EL (cell line): Measurements from ENCODE around the gene CD19.

Experiments
- DNase-seq: peaks from one replicate; pipeline ENCODE4 v3.0.0-alpha.2; 2016

CD19 gene

DNA sequence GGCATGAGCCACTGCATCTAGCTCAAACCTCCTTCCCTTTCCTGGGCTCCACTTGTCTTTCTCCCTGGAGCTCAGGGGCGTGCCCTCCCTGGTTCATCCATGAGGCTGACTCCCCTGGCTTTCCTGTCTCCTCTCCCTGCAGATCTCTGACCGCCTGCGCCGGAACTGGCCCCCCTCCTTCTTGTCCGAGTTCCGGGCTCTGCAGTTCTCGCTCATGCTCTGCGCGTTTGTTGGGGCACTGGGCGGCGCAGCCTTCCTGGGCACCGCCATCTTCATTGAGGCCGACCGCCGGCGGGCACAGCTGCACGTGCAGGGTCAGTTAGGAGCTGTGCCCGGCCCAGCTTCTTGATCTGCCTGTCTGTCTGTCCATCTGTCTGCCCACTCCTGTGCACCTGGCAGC lies 51.9 kb downstream of the CD19 start:
- DNase-seq = no peak

- no peak for DNase-seq
Measured at GRCh38 chr16:28984091-28984490, 52.3 kb downstream of the CD19 start.

GRCh38 chr16:28984619-28985135 lies 52.9 kb downstream of the CD19 start, which contains the start of gene LAT:
TSS of gene LAT (plus strand) at chr16:28985052. CDS start at chr16:28985418, 366 bp downstream.
- no peak for DNase-seq

GRCh38 chr16:28985211-28986041 lies 53.7 kb downstream of the CD19 start:
- no peak for DNase-seq

DNA sequence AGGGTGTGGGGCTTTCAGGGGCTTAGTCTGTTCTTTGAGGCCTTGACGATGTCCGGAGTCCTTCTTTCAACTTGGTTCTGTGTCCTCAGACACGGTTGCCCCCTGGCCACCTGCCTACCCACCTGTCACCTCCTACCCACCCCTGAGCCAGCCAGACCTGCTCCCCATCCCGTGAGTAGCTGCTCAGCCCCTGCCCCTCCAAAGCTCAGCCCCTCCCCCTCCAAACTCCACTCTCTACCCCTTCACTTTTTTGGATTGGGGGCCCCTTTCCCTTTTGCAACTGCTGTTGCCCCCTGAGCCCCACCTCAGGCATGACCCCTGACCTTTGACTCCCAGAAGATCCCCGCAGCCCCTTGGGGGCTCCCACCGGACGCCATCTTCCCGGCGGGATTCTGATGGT lies 54.3 kb downstream of the CD19 start:
- no peak for DNase-seq

DNA sequence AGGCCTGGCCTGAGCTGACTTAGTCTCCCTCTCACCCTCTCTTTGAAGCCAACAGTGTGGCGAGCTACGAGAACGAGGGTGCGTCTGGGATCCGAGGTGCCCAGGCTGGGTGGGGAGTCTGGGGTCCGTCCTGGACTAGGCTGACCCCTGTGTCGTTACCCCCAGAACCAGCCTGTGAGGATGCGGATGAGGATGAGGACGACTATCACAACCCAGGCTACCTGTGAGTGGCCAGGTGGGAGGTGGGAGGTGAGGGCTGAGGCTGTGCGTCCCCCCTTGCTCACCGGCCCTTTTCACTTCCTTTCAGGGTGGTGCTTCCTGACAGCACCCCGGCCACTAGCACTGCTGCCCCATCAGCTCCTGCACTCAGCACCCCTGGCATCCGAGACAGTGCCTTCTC lies 54.7 kb downstream of the CD19 start:
- no peak for DNase-seq

- DNase-seq = no peak
Measured at GRCh38 chr16:28987170-28987853, 55.5 kb downstream of the CD19 start.
